ENCODE data around the gene LRP5.
A peak's percentile ranks its signal among the peaks of the same experiment; 100 is the strongest.
"Not testable (repeated sequence)": the region's sequence is repeated elsewhere in the genome, so short reads cannot be mapped to it uniquely, and the experiment has no call there.

The LRP5 gene

GRCh38 chr11:68282141-68282860, 30.1 kb upstream of the LRP5 start:
- peak; percentile 92 for DNase-seq

- no peak for DNase-seq
These were observed 29.5 kb upstream of the LRP5 start for GRCh38 chr11:68282861-68283230.

GRCh38 chr11:68284588-68284987, 27.8 kb upstream of the LRP5 start:
- not testable (repeated sequence) for DNase-seq

- DNase-seq: no peak
These were observed 25.0 kb upstream of the LRP5 start for GRCh38 chr11:68287419-68287818.

GRCh38 chr11:68289456-68289855, 22.9 kb upstream of the LRP5 start:
- DNase-seq: no peak

- peak; percentile 33 for DNase-seq
These were observed 18.7 kb upstream of the LRP5 start for GRCh38 chr11:68293708-68294107.

GRCh38 chr11:68295271-68295670, 17.1 kb upstream of the LRP5 start:
- no peak for DNase-seq

- DNase-seq: no peak
These were observed 16.5 kb upstream of the LRP5 start for GRCh38 chr11:68295940-68296339.

GRCh38 chr11:68296344-68297051, 15.9 kb upstream of the LRP5 start:
- no peak for DNase-seq

- no peak for DNase-seq
These were observed 15.4 kb upstream of the LRP5 start for GRCh38 chr11:68297052-68297378.

GRCh38 chr11:68297494-68297811, 14.9 kb upstream of the LRP5 start:
- no peak for DNase-seq

GRCh38 chr11:68297812-68298658, 14.4 kb upstream of the LRP5 start:
- peak; percentile 48 for DNase-seq

- no peak for DNase-seq
These were observed 13.5 kb upstream of the LRP5 start for GRCh38 chr11:68298659-68299516.

- not testable (repeated sequence) for DNase-seq
These were observed 12.9 kb upstream of the LRP5 start for GRCh38 chr11:68299517-68299879.

GRCh38 chr11:68300076-68300830, 12.1 kb upstream of the LRP5 start:
- no peak for DNase-seq

GRCh38 chr11:68302256-68302655, 10.1 kb upstream of the LRP5 start:
- DNase-seq: no peak

GRCh38 chr11:68302670-68303069, 9.7 kb upstream of the LRP5 start:
- peak; percentile 35 for DNase-seq

- peak; percentile 86 for DNase-seq
These were observed 9.3 kb upstream of the LRP5 start for GRCh38 chr11:68303083-68303482.

GRCh38 chr11:68303982-68304780, 8.2 kb upstream of the LRP5 start:
- DNase-seq: no peak

- no peak for DNase-seq
These were observed 5.8 kb upstream of the LRP5 start for GRCh38 chr11:68306636-68307035.

- DNase-seq: no peak
These were observed 4.3 kb upstream of the LRP5 start for GRCh38 chr11:68308068-68308467.

Data from MV-4-11 (cell line).